Stimulated activated naive CD4-positive, alpha-beta T cell (primary cell): ENCODE measurements around the gene CREB3L1.

Experiments
- DNase-seq, 6 experiments: peaks; one replicate each; lab custom pipeline; 2025; lab: John Stamatoyannopoulos, UW

Gene CREB3L1

GRCh38 chr11:46272816-46273427 is 4.5 kb upstream of the CREB3L1 start:
- no peak for DNase-seq

GRCh38 chr11:46273511-46274205 is 3.8 kb upstream of the CREB3L1 start:
- no peak for DNase-seq

GRCh38 chr11:46275964-46276641 is 1.4 kb upstream of the CREB3L1 start:
- no peak for DNase-seq

GRCh38 chr11:46277313-46277621 is 195 bp upstream of the CREB3L1 start:
- no peak for DNase-seq

DNA sequence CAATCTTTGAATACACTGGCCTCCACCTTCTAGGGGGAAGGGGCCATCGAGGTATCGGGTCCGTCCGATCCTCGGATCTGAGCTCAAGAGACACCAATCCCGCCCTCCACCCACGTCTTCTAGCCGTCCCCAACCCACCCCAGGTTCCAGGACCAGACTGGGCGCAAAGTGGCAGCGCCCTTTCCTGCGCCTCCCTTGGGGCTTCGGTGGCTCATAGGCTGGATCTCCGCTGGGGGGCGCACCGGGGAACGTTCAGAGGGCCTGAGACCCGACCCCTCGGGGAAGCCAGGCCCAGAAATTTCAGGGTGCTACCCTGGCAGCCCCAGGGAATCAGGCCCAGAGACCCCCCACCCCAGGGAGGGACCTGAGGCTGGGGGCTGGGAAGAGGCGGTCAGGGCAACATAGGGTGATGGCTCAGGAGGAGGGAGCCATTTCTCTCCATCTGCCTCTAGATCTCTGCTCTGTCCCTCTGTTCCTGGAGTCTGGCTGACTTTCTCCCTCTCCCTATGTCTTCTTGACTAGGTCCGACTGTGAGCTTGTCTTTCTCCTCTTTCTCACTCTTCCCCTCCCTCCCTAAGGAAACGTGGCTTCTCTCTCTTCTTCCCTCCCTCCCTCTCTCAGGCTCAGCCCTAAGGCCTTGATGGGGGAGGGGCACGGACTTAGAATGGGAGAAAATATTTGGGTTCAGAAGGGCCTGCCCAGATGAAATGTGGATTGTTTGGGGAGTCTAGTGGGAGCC is 1.1 kb downstream of the CREB3L1 start:
- peak in 4 of 6 experiments; percentile 6 to 24 (median 17) for DNase-seq

DNA sequence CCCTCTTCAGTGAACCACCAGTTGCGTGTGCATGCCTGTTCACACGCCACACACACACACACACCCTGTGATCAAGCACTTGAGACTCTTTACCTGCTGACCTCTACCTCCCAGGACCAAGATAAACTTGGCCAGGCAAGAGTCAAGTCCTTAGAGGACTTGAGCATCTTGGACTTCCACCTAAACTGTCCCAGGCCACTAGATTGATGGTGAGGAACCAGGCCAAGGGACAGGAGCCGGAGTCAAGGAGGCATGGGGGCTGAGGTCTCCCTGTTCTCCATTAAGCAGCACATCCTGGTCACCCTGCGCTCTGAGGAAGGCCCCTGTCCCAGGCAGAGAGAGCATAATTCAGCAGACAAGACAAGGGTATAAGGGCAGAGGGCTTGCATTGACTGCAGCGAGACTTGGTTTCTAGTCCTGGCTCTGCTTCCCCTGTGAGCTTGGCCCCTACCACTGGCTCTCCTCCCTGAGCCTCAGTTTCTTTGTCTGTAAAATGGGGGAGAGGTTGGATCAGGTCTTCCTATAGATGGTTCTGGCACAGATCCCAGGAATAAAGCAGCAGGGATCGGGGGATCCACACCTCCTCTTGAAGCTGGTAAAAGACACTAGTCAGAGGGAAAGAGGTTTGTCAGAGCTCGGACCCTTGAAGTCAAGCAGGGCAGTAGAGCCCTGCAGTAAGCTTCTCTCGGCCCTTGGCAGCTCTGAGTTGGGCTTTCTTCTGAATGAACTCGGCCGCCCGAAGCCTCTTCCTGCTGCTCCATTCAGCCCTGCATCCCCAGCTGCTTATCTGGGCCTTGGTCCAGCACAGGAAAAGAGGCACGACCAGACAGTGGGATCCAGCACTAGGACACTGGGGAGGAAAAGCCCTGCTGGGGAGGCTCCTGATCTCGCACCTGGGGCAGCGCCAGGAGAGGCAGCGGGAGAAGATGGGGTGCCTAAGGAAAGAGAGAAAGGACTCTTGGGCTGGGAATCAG is 2.0 kb downstream of the CREB3L1 start:
- DNase-seq: no peak

DNA sequence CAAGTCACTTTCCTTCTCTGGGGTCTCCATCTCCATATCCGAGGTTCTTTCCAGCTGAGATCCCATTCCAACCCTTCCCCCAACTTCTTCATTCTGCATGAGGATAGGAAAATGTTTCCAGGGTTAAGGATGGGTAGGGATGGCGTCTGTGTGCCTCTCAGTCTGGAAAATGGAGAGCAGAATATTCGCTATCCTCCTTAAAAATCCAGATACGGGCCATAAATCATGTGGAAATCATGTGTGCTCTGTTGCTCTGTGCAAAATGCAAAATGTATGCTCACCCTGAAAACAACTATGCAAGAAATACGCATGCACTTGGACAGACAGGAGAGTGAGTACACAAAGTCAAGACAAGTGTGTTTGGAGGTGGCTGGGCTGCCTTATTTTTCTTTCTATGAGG is 3.2 kb downstream of the CREB3L1 start:
- DNase-seq: no peak

GRCh38 chr11:46281371-46281831 is 3.9 kb downstream of the CREB3L1 start:
- DNase-seq: no peak

DNA sequence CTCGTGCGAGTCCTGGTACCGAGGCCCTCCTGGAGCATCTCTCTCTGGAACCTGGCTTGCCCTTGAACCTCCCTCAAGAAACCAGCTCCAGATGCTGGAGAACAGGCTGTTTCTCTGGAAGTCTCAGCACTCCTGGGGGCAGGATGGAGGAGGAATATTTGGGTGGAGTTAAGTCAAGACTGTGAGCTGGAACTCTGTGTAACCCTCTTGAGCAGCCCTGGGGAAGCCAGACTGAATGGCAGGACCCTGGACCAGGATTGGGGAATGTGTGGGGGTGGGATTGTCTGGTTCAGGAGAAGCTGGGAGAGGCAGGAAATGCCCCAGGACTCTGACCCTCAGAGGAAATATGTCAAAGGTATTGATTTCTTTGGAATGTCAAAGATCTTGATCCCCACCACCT is 7.7 kb downstream of the CREB3L1 start:
- DNase-seq: no peak

- DNase-seq: no peak
Measured at GRCh38 chr11:46285594-46286033, 8.2 kb downstream of the CREB3L1 start.

GRCh38 chr11:46286789-46287188 is 9.3 kb downstream of the CREB3L1 start:
- no peak for DNase-seq

- DNase-seq: no peak
Measured at GRCh38 chr11:46288451-46288850, 11.0 kb downstream of the CREB3L1 start.

DNA sequence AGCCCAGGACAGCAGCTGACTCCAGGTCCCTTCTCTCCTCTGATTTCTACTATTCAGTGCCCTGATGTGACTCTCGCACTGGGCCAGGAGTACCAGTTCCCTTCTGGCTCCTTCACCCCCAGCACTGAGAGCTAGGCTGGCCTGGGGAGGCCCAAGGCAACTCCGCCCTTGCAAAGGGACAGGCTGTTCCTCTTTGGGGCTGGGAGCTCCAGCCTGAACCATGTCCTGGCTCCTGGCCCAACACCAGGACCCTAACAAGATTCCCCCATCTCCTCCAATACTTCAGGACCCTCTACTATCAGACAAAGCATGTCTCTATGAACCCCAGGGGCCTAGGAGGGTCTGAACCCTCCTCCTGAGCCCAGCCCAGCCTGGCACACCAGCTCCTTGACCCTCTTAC is 12.5 kb downstream of the CREB3L1 start:
- no peak for DNase-seq

GRCh38 chr11:46290598-46291309 is 13.3 kb downstream of the CREB3L1 start:
- no peak for DNase-seq

GRCh38 chr11:46291441-46292150 is 14.1 kb downstream of the CREB3L1 start:
- DNase-seq: no peak

- no peak for DNase-seq
Measured at GRCh38 chr11:46293066-46293465, 15.6 kb downstream of the CREB3L1 start.

DNA sequence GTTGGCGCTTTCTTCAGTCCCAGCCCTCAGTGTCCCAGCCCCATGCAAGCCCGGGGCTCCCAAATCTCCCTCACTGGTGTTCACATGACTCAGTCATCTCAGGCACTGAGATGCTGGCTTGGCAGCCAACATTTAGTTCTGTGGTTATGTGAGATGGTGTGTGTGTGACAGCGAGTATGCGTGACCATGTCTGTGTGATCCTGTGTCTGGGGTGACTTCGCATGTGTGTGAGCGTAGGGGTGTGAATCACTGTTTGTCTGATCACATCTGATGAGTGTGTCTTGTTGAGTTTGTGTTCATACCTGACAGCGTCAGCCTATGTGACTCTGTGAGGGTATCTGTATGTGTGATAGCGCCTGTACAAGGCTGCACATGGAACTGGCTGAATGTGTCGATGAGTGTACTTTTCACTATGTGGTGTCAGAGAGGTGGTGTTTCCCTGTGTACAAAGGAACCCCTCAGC is 16.2 kb downstream of the CREB3L1 start:
- DNase-seq: no peak

DNA sequence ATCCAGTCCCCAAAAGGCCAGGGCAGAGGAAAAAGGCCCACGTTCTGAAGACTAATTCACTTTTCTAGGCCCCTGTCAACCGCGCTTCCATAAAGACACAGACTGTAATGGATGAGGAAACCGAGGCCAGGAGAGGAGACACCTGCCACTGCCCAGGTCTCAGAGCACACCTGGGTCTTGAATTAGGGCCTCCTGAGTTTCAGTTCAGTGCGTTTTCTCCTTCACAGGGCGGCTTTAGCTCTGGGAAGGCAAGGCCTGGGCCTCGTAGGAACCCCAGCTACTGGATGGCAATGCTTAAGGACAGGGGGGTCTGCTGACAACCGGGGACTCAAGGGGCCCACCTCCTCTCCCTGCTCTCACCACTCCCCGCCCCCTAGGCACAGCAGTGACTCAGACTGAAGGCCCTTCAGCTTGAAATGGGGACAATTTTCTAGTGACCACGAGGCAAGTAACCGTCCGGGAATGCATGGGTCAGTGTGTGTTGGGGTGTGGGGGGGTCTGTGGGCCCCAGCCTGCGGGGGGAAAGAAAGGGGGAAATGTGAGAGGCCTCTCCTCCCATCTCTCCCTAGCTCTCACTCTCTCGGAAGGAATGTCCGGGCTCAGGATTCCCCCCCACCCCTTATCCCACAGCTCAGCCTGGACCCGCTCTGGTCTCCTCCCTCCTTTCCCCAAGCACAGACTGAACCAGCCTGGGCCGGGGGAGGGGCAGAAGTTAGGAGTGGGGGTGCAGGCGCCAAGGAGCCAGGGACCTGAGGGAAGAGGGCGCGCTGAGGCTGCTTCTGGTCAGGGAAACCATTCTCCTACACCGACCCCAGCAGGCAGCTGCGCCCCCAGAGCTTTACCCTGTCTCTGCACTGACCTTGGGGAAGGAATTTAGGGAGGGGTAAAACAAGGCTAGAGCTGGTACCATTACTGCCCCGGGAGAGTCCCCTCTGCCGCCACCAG is 17.2 kb downstream of the CREB3L1 start:
- peak in 1 of 6 experiments; percentile 29 for DNase-seq
